Sigmoid colon (tissue), 4 donors: ENCODE measurements around the gene CRADD.

Experiments
- EP300 ChIP-seq, 4 donors: sonication (generic); formaldehyde crosslinking; IDR thresholded peaks; one replicate each; pipeline ENCODE4 v1.6.1; 2017; ENCODE audit warnings: antibody characterized with exemption in 4 of 4
- POLR2A ChIP-seq, 2 donors: fragments of 450-650 bp; IDR thresholded peaks; one replicate each; pipeline ENCODE4 v1.6.1; 2016; ENCODE audit warnings: antibody characterized with exemption in 2 of 2, mild to moderate bottlenecking in 2 of 2, moderate library complexity in 2 of 2
- TF ChIP-seq, protein P1 (sequence below), 4 experiments: fragments of 450-650 bp in 3 of 4; fragments of 200-600 bp in 1 of 4; IDR thresholded peaks; one replicate each; pipeline ENCODE4 v1.5.1; 2016 to 2019; ENCODE audit warnings: antibody characterized with exemption in 4 of 4, mild to moderate bottlenecking in 3 of 4, moderate library complexity in 2 of 4

DNA sequence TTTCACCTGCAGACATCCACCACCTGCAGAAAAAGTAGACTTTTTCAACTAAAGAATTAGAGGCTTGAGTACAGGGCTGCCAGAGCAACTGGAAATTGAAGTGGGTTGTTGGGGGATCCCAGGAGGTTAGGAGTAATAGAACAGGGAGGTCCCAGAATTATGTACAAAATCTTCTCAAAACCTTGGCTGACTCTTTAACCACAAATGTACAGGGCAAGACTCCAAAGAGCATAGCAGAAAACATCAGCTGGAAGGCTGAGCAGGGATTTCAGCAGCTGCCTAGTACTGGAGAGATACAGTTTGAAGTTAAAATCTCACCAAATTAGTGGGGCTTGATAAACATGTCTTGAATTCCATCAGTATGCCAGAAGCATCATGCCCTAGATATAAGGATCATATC is 191.6 kb downstream of the CRADD start:
- no peak for TF ChIP-seq EP300 (IDR thresholded peaks at IDR 0.05)
- no peak for TF ChIP-seq POLR2A (IDR thresholded peaks at IDR 0.05)
- TF ChIP-seq, protein P1, sequence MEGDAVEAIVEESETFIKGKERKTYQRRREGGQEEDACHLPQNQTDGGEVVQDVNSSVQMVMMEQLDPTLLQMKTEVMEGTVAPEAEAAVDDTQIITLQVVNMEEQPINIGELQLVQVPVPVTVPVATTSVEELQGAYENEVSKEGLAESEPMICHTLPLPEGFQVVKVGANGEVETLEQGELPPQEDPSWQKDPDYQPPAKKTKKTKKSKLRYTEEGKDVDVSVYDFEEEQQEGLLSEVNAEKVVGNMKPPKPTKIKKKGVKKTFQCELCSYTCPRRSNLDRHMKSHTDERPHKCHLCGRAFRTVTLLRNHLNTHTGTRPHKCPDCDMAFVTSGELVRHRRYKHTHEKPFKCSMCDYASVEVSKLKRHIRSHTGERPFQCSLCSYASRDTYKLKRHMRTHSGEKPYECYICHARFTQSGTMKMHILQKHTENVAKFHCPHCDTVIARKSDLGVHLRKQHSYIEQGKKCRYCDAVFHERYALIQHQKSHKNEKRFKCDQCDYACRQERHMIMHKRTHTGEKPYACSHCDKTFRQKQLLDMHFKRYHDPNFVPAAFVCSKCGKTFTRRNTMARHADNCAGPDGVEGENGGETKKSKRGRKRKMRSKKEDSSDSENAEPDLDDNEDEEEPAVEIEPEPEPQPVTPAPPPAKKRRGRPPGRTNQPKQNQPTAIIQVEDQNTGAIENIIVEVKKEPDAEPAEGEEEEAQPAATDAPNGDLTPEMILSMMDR (IDR thresholded peaks at IDR 0.05): no peak
